ENCODE measurements around the gene TP53BP2.

Gene TP53BP2

DNA sequence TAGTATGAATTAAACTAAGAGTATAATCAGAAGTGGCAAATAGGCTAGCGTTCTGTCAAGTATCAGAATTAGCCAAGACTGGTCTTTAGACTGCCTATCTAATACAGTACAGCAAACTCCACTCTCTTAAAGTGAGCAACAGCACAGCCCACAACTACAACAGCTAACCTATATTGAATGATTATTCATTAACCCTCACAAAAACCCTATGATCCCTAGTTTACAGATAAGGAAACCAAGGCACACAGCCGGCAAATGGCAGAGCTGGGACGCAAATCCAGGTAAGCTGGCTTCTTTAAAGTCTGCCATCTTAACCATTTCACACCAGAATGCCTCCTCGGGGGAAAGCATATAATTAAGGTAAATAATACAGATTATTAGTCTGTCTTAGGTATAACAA, 52.0 kb downstream of the TP53BP2 start:
- DNase-seq (ENCODE audit: low read depth in 2 of 2) = no peak

GRCh38 chr1:223792046-223792445, 53.7 kb downstream of the TP53BP2 start:
- no peak for DNase-seq (ENCODE audit: low read depth in 2 of 2)

GRCh38 chr1:223788746-223789415, 56.9 kb downstream of the TP53BP2 start:
- DNase-seq (ENCODE audit: low read depth in 2 of 2) = no peak

- DNase-seq (ENCODE audit: low read depth in 2 of 2) = no peak
Observed at GRCh38 chr1:223785808-223786207, 59.9 kb downstream of the TP53BP2 start.

GRCh38 chr1:223784541-223784940, 61.2 kb downstream of the TP53BP2 start:
- DNase-seq (ENCODE audit: low read depth in 2 of 2) = no peak

DNA sequence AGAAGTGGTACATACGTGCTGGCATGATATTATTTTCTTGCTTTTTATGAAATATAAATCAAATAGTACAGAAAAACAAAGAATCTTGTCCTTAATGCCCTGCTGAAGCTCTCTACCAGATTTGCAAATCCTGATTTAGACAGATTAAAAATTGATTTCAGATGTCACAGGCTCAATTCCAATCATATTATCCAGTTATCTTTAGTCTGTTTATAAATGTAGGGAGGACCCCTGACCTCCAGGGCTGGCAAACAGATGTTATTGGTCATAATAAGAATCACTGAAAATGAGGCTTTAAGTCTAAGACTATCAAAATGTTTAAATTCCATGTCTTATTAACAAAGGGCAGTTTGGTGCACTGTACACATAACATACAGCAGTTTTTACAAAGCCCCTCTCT, 62.1 kb downstream of the TP53BP2 start:
- DNase-seq (ENCODE audit: low read depth in 2 of 2) = no peak

DNA sequence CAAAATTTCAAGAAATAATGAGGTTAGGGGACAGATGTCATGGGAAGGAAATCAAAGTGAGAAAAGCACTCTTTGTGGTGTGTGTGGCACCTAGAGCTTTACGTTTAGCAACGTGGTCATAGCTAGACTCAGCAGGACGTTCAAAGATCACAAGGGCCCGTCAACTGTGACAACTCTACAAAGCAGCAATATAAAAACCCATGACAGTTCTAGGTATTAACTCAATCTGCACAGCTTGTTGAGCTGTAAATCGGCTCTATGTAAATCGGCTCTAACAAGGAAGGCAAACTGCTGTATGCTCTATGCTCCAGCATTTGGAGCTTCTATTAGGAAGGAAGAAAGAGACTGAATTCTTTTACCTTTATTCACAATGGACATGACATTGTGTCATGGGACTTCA, 64.8 kb downstream of the TP53BP2 start:
- no peak for DNase-seq (ENCODE audit: low read depth in 2 of 2)

GRCh38 chr1:223780318-223780717, 65.4 kb downstream of the TP53BP2 start:
- no peak for DNase-seq (ENCODE audit: low read depth in 2 of 2)

GRCh38 chr1:223776826-223777454, 68.8 kb downstream of the TP53BP2 start:
- DNase-seq (ENCODE audit: low read depth in 2 of 2) = no peak

GRCh38 chr1:223776075-223776814, 69.5 kb downstream of the TP53BP2 start:
- DNase-seq (ENCODE audit: low read depth in 2 of 2) = peak; percentile 9 to 14

DNA sequence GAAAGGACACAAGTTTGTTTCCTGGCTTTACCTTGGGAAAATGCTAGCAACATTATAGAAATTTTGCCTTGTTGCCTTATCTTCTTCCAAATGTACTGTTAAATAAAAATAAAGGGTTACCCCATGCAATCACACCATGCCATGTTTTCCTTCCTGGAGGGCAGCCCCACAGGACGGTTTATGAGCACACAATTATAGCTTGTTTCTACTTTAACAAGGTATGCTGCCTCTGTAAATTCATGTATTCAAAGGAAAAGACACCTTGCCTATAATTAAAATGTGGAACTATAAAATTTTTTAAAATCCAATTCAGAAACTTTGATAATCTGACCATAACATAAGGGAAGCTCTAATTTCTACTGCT, 70.1 kb downstream of the TP53BP2 start:
- no peak for DNase-seq (ENCODE audit: low read depth in 2 of 2)

GRCh38 chr1:223775054-223775453, 70.7 kb downstream of the TP53BP2 start:
- DNase-seq (ENCODE audit: low read depth in 2 of 2) = no peak

DNA sequence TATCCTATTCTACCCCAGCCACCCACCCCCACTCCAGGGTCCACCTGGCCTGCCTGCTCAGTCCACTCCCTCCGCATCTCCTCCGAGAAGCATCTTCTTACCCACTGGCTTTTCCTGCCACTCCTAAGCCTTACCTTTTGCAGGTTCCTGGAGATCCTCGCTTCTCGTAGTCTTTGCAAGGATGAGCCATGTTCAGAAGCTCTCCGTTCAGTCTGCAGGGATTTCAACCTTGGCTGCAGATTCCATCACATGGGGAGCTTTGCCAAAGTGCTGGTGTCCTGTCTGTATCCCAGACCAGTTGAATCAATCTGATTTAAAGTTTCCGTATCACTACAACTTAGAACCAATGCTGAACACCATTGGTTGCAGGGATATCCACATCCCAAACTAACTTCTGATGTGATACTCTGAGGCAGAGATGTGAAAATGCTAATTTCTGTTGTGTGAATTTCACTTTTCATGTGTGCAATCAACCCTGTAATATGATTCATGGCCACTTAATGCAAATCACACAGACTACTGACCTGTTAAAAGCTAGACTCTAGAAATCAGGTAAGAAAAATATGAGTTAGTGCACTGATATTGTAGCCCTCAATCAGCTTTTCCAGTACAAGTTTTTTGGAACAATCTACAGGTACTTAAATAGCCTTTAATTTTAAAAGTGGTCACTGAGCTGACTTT, 71.5 kb downstream of the TP53BP2 start:
- DNase-seq (ENCODE audit: low read depth in 2 of 2) = no peak

DNA sequence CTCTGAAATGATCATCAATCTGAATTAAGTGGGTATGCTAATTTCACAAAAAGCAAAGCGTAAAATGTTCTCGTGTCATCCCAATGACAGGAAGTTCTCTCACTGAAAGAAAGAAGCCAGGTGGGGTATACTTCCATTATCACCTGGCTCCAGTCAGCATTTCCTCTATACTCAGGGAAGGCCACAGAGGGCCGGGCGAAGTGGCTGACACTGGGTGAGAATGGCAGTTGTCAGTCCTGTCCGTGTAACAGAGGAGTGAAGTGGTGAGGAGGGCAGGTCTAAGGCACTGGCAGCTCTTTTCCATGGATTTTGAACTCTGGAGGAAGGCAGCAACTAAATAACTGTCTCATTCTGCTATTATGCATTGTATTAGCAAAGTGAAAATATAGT, 73.0 kb downstream of the TP53BP2 start:
- DNase-seq (ENCODE audit: low read depth in 2 of 2) = no peak

- no peak for DNase-seq (ENCODE audit: low read depth in 2 of 2)
Observed at GRCh38 chr1:223771814-223772770, 73.7 kb downstream of the TP53BP2 start.

DNA sequence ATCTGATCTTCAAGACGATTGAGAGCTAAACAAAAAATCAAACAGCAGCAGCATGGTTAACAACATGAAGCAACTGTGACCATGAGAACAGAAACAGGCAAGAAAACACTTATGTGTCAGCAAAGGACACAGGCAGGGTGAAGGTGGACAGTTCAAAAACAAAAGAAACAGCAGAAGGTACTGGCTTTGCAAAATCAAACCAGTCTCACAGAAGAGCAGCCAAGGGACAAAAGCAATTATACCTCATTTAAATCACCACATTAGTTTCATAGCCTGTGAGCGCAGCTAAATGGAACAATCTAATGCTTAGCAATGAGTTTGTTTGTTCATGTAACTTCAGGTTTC, 74.3 kb downstream of the TP53BP2 start:
- no peak for DNase-seq (ENCODE audit: low read depth in 2 of 2)

DNA sequence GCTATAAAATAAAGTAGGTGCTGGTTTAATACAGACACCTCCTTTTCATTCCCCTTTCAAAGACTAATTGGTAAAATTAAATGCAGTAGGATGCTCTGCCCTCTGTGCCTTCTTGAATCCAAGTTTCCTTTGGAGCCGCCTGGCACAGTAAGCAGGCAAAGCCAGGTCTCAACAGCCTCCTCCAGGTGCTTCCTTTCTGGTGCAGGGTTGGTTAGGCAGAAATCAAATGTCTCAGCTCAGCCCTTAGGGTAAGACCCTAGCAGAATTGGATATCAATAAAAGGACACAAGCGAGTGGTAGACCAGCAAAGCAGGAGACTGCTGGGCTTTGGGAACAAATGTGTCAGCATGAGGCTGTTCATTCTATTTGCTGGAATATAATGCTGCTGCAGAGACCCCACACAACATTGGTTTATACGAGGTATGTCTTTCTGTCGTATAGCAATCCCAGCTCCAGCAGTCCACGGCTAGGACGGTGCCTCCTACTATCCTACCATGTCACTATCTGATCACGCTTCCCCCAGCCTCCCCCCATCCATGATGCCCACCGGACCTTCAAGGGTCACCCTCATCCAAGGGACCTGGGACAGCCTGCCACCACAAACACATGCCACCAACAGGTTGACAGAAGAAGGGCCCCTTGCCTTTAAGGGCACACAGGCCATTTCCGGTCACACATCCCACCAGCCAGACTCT, 75.0 kb downstream of the TP53BP2 start:
- no peak for DNase-seq (ENCODE audit: low read depth in 2 of 2)

- no peak for DNase-seq (ENCODE audit: low read depth in 2 of 2)
Observed at GRCh38 chr1:223765719-223766340, 79.9 kb downstream of the TP53BP2 start.

- no peak for DNase-seq (ENCODE audit: low read depth in 2 of 2)
Observed at GRCh38 chr1:223765036-223765718, 80.6 kb downstream of the TP53BP2 start.

GRCh38 chr1:223763881-223764280, 81.9 kb downstream of the TP53BP2 start:
- no peak for DNase-seq (ENCODE audit: low read depth in 2 of 2)

Data from stimulated activated CD4-positive, alpha-beta T cell treated with anti-CD3 and anti-CD28 coated beads, Interleukin-15, amount 100 ng/mL, for 48 hours (primary cell).